HepG2 (cell line): Measurements from ENCODE around the gene COX6B1. TPM values are rescaled to one million over a fixed set of nuclear protein-coding genes. Genes with fewer than 3 reads are reported as not detected.

Experiments
- ATF3 ChIP-seq: sonication (generic); formaldehyde crosslinking; IDR thresholded peaks from 2 replicates; pipeline ENCODE4 v1.4.0; 2020; ENCODE audit warnings: missing genetic modification reagents
- CENPBD1 ChIP-seq: sonication (generic); formaldehyde crosslinking; IDR thresholded peaks from 2 replicates; pipeline ENCODE4 v1.8.0; 2022; ENCODE audit warnings: missing genetic modification reagents, low read depth, mild to moderate bottlenecking, borderline replicate concordance
- ELF4 ChIP-seq: sonication (generic); formaldehyde crosslinking; IDR thresholded peaks from 2 replicates; pipeline ENCODE4 v1.5.0; 2020; ENCODE audit warnings: missing genetic modification reagents, mild to moderate bottlenecking, moderate library complexity, borderline replicate concordance
- HNF4G ChIP-seq, 2 experiments: sonication (generic) in 1 of 2; formaldehyde crosslinking in 1 of 2; IDR thresholded peaks; 2 replicates each; pipeline versions ENCODE4 v1.4.0 to v1.6.1; 2011 to 2020; ENCODE audit warnings: borderline replicate concordance in 2 of 2, low read depth in 2 of 2, mild to moderate bottlenecking in 2 of 2, low read length in 1 of 2, missing genetic modification reagents in 1 of 2, moderate library complexity in 1 of 2
- RBFOX2 ChIP-seq: fragments of 200-400 bp; formaldehyde crosslinking; IDR thresholded peaks from 2 replicates; pipeline ENCODE4 v1.6.1; 2017; ENCODE audit warnings: low read depth, mild to moderate bottlenecking, low read length
- TBL1XR1 ChIP-seq: fragments of 150-350 bp; IDR thresholded peaks from 2 replicates; pipeline ENCODE4 v1.6.1; 2014; ENCODE audit warnings: borderline replicate concordance, low read length; ENCODE audit not compliant: partially characterized antibody
- THAP11 ChIP-seq: IDR thresholded peaks from 2 replicates; pipeline ENCODE4 v1.6.1; 2016; ENCODE audit warnings: missing biosample characterization, missing genetic modification reagents
- ZFY ChIP-seq: sonication (generic); formaldehyde crosslinking; IDR thresholded peaks from 2 replicates; pipeline ENCODE4 v1.4.0; 2020; ENCODE audit warnings: missing genetic modification reagents
- ZNF124 ChIP-seq: sonication (generic); formaldehyde crosslinking; IDR thresholded peaks from 2 replicates; pipeline ENCODE4 v1.4.0; 2020; ENCODE audit warnings: missing genetic modification reagents
- ZNF503 ChIP-seq: sonication (generic); formaldehyde crosslinking; IDR thresholded peaks from 2 replicates; pipeline ENCODE4 v1.4.0; 2020; ENCODE audit warnings: missing genetic modification reagents
- ZNF746 ChIP-seq: sonication (generic); formaldehyde crosslinking; IDR thresholded peaks from 2 replicates; pipeline ENCODE4 v1.8.0; 2022; ENCODE audit warnings: mild to moderate bottlenecking, missing genetic modification reagents
- ZSCAN20 ChIP-seq: sonication (generic); formaldehyde crosslinking; IDR thresholded peaks from 2 replicates; pipeline ENCODE4 v1.4.0; 2020; ENCODE audit warnings: missing genetic modification reagents, mild to moderate bottlenecking, borderline replicate concordance
- polyA plus RNA-seq, 8 experiments: library from polyadenylated mRNA; depleted of rRNA in 3 of 8; stranded (reverse) in 7 of 8; unstranded in 1 of 8; fragments of >200 nt; fragmentation: Illumina TruSeq in 4 of 8; extraction: Trizol in 4 of 8; gene quantifications; 2 replicates each; pipeline versions ENCODE4 v1.2.1 to v1.2.3, GENCODE V29; 2011 to 2016; ENCODE audit warnings: low read depth in 4 of 8, missing spikeins in 1 of 8, mixed read lengths in 1 of 8; ENCODE audit not compliant: insufficient read depth in 1 of 8
- total RNA-seq, 5 experiments: library from RNA; depleted of rRNA; stranded (reverse); fragments of >200 nt; fragmentation: Illumina TruSeq; extraction: Trizol; gene quantifications; 2 replicates each; pipeline ENCODE4 v1.2.3, GENCODE V29; 2016; ENCODE audit warnings: low read depth in 1 of 5
- TF ChIP-seq, protein P1 (sequence below): sonication (generic); formaldehyde crosslinking; IDR thresholded peaks from 2 replicates; pipeline ENCODE4 v1.4.0; 2020; ENCODE audit warnings: missing genetic modification reagents
- TF ChIP-seq, protein P2 (sequence below): sonication (generic); formaldehyde crosslinking; IDR thresholded peaks from 2 replicates; pipeline ENCODE4 v1.5.0; 2020; ENCODE audit warnings: mild to moderate bottlenecking, missing genetic modification reagents
- TF ChIP-seq, protein P3 (sequence below): sonication (generic); formaldehyde crosslinking; IDR thresholded peaks from 2 replicates; pipeline ENCODE4 v1.5.1; 2020; ENCODE audit warnings: missing genetic modification reagents, mild to moderate bottlenecking, borderline replicate concordance

The COX6B1 gene
- total and polyA plus RNA-seq, 2 of the 13 experiments (the other 11 are each of a cell fraction or from before 2014, with no cell fraction given): 481 to 487 TPM

DNA sequence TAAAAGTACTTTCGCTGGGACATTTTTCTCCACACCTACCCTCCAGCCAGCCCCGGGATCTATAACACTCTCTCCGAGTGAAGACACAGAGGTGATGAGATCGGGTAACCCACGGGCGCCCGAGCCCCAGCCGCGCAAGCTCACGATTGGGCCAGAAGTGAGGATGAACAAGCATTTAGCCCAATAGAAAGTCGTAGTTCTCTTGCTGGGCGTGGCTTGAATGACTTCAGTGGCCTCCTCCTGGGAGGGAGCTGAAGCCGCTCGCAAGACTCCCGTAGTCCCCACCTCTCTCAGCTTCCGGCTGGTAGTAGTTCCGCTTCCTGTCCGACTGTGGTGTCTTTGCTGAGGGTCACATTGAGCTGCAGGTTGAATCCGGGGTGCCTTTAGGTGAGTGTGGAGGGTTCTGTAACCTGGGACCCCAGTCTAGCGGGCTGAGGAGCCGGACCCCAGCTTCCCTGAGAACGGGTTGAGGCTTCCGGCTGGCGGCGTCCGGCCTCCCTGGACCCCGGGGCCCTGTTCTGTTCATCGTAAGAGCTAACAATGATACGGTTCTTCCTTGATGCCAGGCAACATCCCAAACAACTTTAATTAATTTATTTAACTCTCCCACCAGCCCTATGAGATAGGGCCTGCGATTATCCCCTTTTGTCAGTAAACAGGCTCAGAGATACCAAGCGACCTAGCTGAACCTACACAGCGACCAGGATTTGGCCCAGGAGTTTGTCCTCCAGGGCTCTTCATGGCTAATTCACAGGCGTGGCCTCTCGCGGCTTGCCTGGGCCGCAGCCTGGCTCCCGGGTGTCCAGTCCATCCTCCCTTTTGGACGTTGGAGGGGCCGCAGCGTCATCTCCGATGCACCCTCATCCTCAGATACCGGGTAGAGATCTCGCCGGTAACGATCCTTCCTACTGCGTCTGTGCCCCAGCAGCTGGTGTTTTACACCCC, at the start of gene COX6B1 (continued):
- no peak for TF ChIP-seq ZNF503 (CRISPR knock-in tag)
- TF ChIP-seq TBL1XR1: peak; percentile 18
- TF ChIP-seq, protein P1, sequence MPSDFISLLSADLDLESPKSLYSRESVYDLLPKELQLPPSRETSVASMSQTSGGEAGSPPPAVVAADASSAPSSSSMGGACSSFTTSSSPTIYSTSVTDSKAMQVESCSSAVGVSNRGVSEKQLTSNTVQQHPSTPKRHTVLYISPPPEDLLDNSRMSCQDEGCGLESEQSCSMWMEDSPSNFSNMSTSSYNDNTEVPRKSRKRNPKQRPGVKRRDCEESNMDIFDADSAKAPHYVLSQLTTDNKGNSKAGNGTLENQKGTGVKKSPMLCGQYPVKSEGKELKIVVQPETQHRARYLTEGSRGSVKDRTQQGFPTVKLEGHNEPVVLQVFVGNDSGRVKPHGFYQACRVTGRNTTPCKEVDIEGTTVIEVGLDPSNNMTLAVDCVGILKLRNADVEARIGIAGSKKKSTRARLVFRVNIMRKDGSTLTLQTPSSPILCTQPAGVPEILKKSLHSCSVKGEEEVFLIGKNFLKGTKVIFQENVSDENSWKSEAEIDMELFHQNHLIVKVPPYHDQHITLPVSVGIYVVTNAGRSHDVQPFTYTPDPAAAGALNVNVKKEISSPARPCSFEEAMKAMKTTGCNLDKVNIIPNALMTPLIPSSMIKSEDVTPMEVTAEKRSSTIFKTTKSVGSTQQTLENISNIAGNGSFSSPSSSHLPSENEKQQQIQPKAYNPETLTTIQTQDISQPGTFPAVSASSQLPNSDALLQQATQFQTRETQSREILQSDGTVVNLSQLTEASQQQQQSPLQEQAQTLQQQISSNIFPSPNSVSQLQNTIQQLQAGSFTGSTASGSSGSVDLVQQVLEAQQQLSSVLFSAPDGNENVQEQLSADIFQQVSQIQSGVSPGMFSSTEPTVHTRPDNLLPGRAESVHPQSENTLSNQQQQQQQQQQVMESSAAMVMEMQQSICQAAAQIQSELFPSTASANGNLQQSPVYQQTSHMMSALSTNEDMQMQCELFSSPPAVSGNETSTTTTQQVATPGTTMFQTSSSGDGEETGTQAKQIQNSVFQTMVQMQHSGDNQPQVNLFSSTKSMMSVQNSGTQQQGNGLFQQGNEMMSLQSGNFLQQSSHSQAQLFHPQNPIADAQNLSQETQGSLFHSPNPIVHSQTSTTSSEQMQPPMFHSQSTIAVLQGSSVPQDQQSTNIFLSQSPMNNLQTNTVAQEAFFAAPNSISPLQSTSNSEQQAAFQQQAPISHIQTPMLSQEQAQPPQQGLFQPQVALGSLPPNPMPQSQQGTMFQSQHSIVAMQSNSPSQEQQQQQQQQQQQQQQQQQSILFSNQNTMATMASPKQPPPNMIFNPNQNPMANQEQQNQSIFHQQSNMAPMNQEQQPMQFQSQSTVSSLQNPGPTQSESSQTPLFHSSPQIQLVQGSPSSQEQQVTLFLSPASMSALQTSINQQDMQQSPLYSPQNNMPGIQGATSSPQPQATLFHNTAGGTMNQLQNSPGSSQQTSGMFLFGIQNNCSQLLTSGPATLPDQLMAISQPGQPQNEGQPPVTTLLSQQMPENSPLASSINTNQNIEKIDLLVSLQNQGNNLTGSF (CRISPR knock-in tag): no peak
- peak; percentile 87 for TF ChIP-seq THAP11 (CRISPR knock-in tag)
- TF ChIP-seq ZSCAN20: peak; percentile 46; the same call in 1 of the 2 replicates
- TF ChIP-seq, protein P2, sequence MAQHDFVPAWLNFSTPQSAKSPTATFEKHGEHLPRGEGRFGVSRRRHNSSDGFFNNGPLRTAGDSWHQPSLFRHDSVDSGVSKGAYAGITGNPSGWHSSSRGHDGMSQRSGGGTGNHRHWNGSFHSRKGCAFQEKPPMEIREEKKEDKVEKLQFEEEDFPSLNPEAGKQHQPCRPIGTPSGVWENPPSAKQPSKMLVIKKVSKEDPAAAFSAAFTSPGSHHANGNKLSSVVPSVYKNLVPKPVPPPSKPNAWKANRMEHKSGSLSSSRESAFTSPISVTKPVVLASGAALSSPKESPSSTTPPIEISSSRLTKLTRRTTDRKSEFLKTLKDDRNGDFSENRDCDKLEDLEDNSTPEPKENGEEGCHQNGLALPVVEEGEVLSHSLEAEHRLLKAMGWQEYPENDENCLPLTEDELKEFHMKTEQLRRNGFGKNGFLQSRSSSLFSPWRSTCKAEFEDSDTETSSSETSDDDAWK (CRISPR knock-in tag): no peak
- no peak for TF ChIP-seq CENPBD1 (CRISPR knock-in tag)
- TF ChIP-seq ZFY: peak; percentile 78
- TF ChIP-seq ZNF124 (CRISPR knock-in tag): no peak
- TF ChIP-seq, protein P3, sequence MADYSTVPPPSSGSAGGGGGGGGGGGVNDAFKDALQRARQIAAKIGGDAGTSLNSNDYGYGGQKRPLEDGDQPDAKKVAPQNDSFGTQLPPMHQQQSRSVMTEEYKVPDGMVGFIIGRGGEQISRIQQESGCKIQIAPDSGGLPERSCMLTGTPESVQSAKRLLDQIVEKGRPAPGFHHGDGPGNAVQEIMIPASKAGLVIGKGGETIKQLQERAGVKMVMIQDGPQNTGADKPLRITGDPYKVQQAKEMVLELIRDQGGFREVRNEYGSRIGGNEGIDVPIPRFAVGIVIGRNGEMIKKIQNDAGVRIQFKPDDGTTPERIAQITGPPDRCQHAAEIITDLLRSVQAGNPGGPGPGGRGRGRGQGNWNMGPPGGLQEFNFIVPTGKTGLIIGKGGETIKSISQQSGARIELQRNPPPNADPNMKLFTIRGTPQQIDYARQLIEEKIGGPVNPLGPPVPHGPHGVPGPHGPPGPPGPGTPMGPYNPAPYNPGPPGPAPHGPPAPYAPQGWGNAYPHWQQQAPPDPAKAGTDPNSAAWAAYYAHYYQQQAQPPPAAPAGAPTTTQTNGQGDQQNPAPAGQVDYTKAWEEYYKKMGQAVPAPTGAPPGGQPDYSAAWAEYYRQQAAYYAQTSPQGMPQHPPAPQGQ (CRISPR knock-in tag): no peak
- TF ChIP-seq ATF3: no peak; the same call in 1 of the 2 replicates
- TF ChIP-seq RBFOX2: peak; percentile 50; the same call in 1 of the 2 replicates
- TF ChIP-seq ELF4: no peak
- no peak for TF ChIP-seq HNF4G (IDR thresholded peaks at IDR 0.05; ENCODE audit: borderline replicate concordance, low read depth, low read length)
- TF ChIP-seq HNF4G (CRISPR knock-in tag; IDR thresholded peaks at IDR 0.05; ENCODE audit: borderline replicate concordance, low read depth): no peak
- TF ChIP-seq ZNF746 (CRISPR knock-in tag): no peak
